Measurements from ENCODE around the gene AVPR2.

AVPR2 gene

GRCh38 chrX:153934148-153934761 lies 29.8 kb downstream of the AVPR2 start:
- H3K4me1 Mint-ChIP-seq (ENCODE audit: low read depth), result peaks cover 37% of the 10 kb centered on the region
- H3K27ac Mint-ChIP-seq, result peak overlapping the region; percentile 77

GRCh38 chrX:153934762-153935325 lies 30.4 kb downstream of the AVPR2 start, which contains the start of gene NAA10:
Gene NAA10 (minus strand): TSS chrX:153935037. CDS start chrX:153934904, 133 bp downstream.
- Mint-ChIP-seq H3K27ac (peak within 1 kb of the TSS; percentile 77), H3K27me3 (peaks cover 10% of the 10 kb centered on the region), H3K9me3 (no peaks in the 10 kb centered on the region), H3K36me3 (ENCODE audit: low read depth) (peaks cover 46% of the 10 kb centered on the region), H3K4me1 (ENCODE audit: low read depth) (peaks cover 31% of the 10 kb centered on the region), H3K4me3 (peak within 1 kb of the TSS; percentile 91)
- peak; percentile 82 for DNase-seq

More at GRCh38 chrX:153934148-153934761, 29.8 kb downstream of the AVPR2 start:
- DNase-seq, result peak; percentile 60
- Mint-ChIP-seq H3K27me3 (peaks cover 10% of the 10 kb centered on the region), H3K4me3 (peak overlapping the region; percentile 91), H3K9me3 (no peaks in the 10 kb centered on the region), H3K36me3 (ENCODE audit: low read depth) (peaks cover 52% of the 10 kb centered on the region)

GRCh38 chrX:153935326-153935851 lies 30.9 kb downstream of the AVPR2 start:
- Mint-ChIP-seq H3K9me3 (no peaks in the 10 kb centered on the region), H3K36me3 (ENCODE audit: low read depth) (peaks cover 41% of the 10 kb centered on the region), H3K27ac (peak overlapping the region; percentile 74), H3K4me3 (peak overlapping the region; percentile 71), H3K4me1 (ENCODE audit: low read depth) (peaks cover 28% of the 10 kb centered on the region), H3K27me3 (peaks cover 13% of the 10 kb centered on the region)
- DNase-seq, result no peak

GRCh38 chrX:153937056-153937455 lies 32.6 kb downstream of the AVPR2 start:
- H3K9me3 Mint-ChIP-seq, result no peaks in the 10 kb centered on the region
- H3K36me3 Mint-ChIP-seq (ENCODE audit: low read depth), result peaks cover 27% of the 10 kb centered on the region
- no peak overlapping the region for H3K4me3 Mint-ChIP-seq
- H3K27me3 Mint-ChIP-seq, result peaks cover 19% of the 10 kb centered on the region
- no peak overlapping the region for H3K27ac Mint-ChIP-seq
- DNase-seq, result no peak
- peaks cover 23% of the 10 kb centered on the region for H3K4me1 Mint-ChIP-seq (ENCODE audit: low read depth)

GRCh38 chrX:153938226-153938786 lies 33.8 kb downstream of the AVPR2 start:
- Mint-ChIP-seq H3K27ac (peak overlapping the region; percentile 15), H3K27me3 (peaks cover 21% of the 10 kb centered on the region), H3K36me3 (ENCODE audit: low read depth) (peaks cover 15% of the 10 kb centered on the region), H3K4me3 (no peak overlapping the region), H3K9me3 (no peaks in the 10 kb centered on the region), H3K4me1 (ENCODE audit: low read depth) (peaks cover 21% of the 10 kb centered on the region)
- DNase-seq, result no peak

GRCh38 chrX:153939573-153939972 lies 35.1 kb downstream of the AVPR2 start:
- Mint-ChIP-seq H3K4me3 (no peak overlapping the region), H3K27me3 (peaks cover 26% of the 10 kb centered on the region), H3K27ac (no peak overlapping the region), H3K4me1 (ENCODE audit: low read depth) (peaks cover 25% of the 10 kb centered on the region), H3K36me3 (ENCODE audit: low read depth) (peaks cover 6% of the 10 kb centered on the region), H3K9me3 (no peaks in the 10 kb centered on the region)
- DNase-seq, result no peak

- Mint-ChIP-seq H3K27ac (peak overlapping the region; percentile 83), H3K27me3 (peaks cover 24% of the 10 kb centered on the region), H3K36me3 (ENCODE audit: low read depth) (peaks cover 6% of the 10 kb centered on the region), H3K4me3 (peak overlapping the region; percentile 69), H3K4me1 (ENCODE audit: low read depth) (peaks cover 19% of the 10 kb centered on the region), H3K9me3 (no peaks in the 10 kb centered on the region)
- no peak for DNase-seq
Observed at GRCh38 chrX:153941336-153942252, 37.1 kb downstream of the AVPR2 start.

GRCh38 chrX:153944140-153944799 lies 39.8 kb downstream of the AVPR2 start, which contains the start of gene RENBP:
Gene RENBP (minus strand): TSS chrX:153944643. CDS start chrX:153944610, 33 bp downstream.
- peaks cover 29% of the 10 kb centered on the region for H3K4me1 Mint-ChIP-seq (ENCODE audit: low read depth)
- H3K4me3 Mint-ChIP-seq, result peak within 1 kb of the TSS; percentile 80
- peaks cover 19% of the 10 kb centered on the region for H3K27me3 Mint-ChIP-seq
- H3K27ac Mint-ChIP-seq, result peak within 1 kb of the TSS; percentile 81
- DNase-seq, result no peak
- H3K36me3 Mint-ChIP-seq (ENCODE audit: low read depth), result peaks cover 25% of the 10 kb centered on the region
- no peaks in the 10 kb centered on the region for H3K9me3 Mint-ChIP-seq

- Mint-ChIP-seq H3K27ac (peak overlapping the region; percentile 40), H3K9me3 (no peaks in the 10 kb centered on the region), H3K4me3 (peak overlapping the region; percentile 80), H3K4me1 (ENCODE audit: low read depth) (peaks cover 34% of the 10 kb centered on the region), H3K27me3 (peaks cover 19% of the 10 kb centered on the region), H3K36me3 (ENCODE audit: low read depth) (peaks cover 30% of the 10 kb centered on the region)
- no peak for DNase-seq
Observed at GRCh38 chrX:153944800-153945150, 40.3 kb downstream of the AVPR2 start.

GRCh38 chrX:153945956-153946943 lies 41.8 kb downstream of the AVPR2 start:
- peaks cover 43% of the 10 kb centered on the region for H3K36me3 Mint-ChIP-seq (ENCODE audit: low read depth)

GRCh38 chrX:153947009-153947769 lies 42.7 kb downstream of the AVPR2 start:
- H3K4me1 Mint-ChIP-seq (ENCODE audit: low read depth), result peaks cover 41% of the 10 kb centered on the region
- H3K36me3 Mint-ChIP-seq (ENCODE audit: low read depth), result peaks cover 51% of the 10 kb centered on the region
- peak; percentile 85 for DNase-seq
- H3K9me3 Mint-ChIP-seq, result no peaks in the 10 kb centered on the region
- H3K27me3 Mint-ChIP-seq, result peaks cover 10% of the 10 kb centered on the region
- H3K27ac Mint-ChIP-seq, result peak overlapping the region; percentile 81
- H3K4me3 Mint-ChIP-seq, result no peak overlapping the region

More at GRCh38 chrX:153945956-153946943, 41.8 kb downstream of the AVPR2 start:
- no peak for DNase-seq
- Mint-ChIP-seq H3K27me3 (peaks cover 12% of the 10 kb centered on the region), H3K4me3 (no peak overlapping the region), H3K9me3 (no peaks in the 10 kb centered on the region), H3K4me1 (ENCODE audit: low read depth) (peaks cover 41% of the 10 kb centered on the region), H3K27ac (peak overlapping the region; percentile 50)

- H3K27ac Mint-ChIP-seq, result peak overlapping the region; percentile 81
- no peak for DNase-seq
- peaks cover 59% of the 10 kb centered on the region for H3K36me3 Mint-ChIP-seq (ENCODE audit: low read depth)
- peaks cover 8% of the 10 kb centered on the region for H3K27me3 Mint-ChIP-seq
- H3K9me3 Mint-ChIP-seq, result no peaks in the 10 kb centered on the region
- H3K4me1 Mint-ChIP-seq (ENCODE audit: low read depth), result peaks cover 43% of the 10 kb centered on the region
- H3K4me3 Mint-ChIP-seq, result no peak overlapping the region
Observed at GRCh38 chrX:153948002-153948466, 43.6 kb downstream of the AVPR2 start.
